Mesendoderm (in vitro differentiated cells): Measurements from ENCODE around the gene KLF15.
A peak's percentile ranks its signal among the peaks of the same experiment; 100 is the strongest.
"Not testable (repeated sequence)": the region's sequence is repeated elsewhere in the genome, so short reads cannot be mapped to it uniquely, and the experiment has no call there.

ENCODE experiments used
- DNase-seq: peaks from one replicate; pipeline ENCODE4 v3.0.0; 2013
- H2AK5ac ChIP-seq: 2 replicates; pipeline ENCODE4 v1.6.1; 2013; ENCODE audit warnings: low read length, inconsistent platforms
- H2BK120ac ChIP-seq: 2 replicates; pipeline ENCODE4 v1.6.1; 2013; ENCODE audit warnings: low read depth, mild to moderate bottlenecking, low read length, moderate library complexity, mixed read lengths
- H2BK15ac ChIP-seq: replicated peaks from 2 replicates; pipeline ENCODE4 v1.6.1; 2013; ENCODE audit warnings: low read depth, mild to moderate bottlenecking, moderate library complexity
- H2BK5ac ChIP-seq: 2 replicates; pipeline ENCODE4 v1.6.1; 2013; ENCODE audit warnings: low read length, inconsistent platforms
- H3K18ac ChIP-seq: 2 replicates; pipeline ENCODE4 v1.6.1; 2013; ENCODE audit warnings: mild to moderate bottlenecking, low read length, mixed read lengths
- H3K23ac ChIP-seq: one replicate; pipeline ENCODE4 v1.6.1; 2013; ENCODE audit warnings: low read length
- H3K27ac ChIP-seq: 2 replicates; pipeline ENCODE4 v1.5.1; 2013; ENCODE audit warnings: low read depth, mild to moderate bottlenecking, inconsistent platforms, low read length, moderate library complexity
- H3K27me3 ChIP-seq: 2 replicates; pipeline ENCODE4 v1.6.1; 2013; ENCODE audit warnings: low read length, control low read depth, mild to moderate bottlenecking, inconsistent platforms; ENCODE audit not compliant: insufficient read depth, poor library complexity
- H3K36me3 ChIP-seq: 2 replicates; pipeline ENCODE4 v1.6.1; 2013; ENCODE audit warnings: low read length, inconsistent platforms; ENCODE audit not compliant: control insufficient read depth, insufficient read depth
- H3K4ac ChIP-seq: one replicate; pipeline ENCODE4 v1.6.1; 2013; ENCODE audit warnings: low read depth, mild to moderate bottlenecking, low read length, moderate library complexity
- H3K4me1 ChIP-seq: 2 replicates; pipeline ENCODE4 v1.6.1; 2013; ENCODE audit warnings: low read depth, low read length, inconsistent platforms; ENCODE audit not compliant: control insufficient read depth
- H3K4me2 ChIP-seq: 2 replicates; pipeline ENCODE4 v1.6.1; 2013; ENCODE audit warnings: low read length
- H3K4me3 ChIP-seq: 2 replicates; pipeline ENCODE4 v1.5.1; 2013; ENCODE audit warnings: mild to moderate bottlenecking, low read length
- H3K56ac ChIP-seq: one replicate; pipeline ENCODE4 v1.6.1; 2013; ENCODE audit warnings: low read length
- H3K79me1 ChIP-seq: 2 replicates; pipeline ENCODE4 v1.6.1; 2013; ENCODE audit warnings: low read length, inconsistent platforms
- H3K79me2 ChIP-seq: 2 replicates; pipeline ENCODE4 v1.6.1; 2013; ENCODE audit warnings: mild to moderate bottlenecking, low read length; ENCODE audit not compliant: control insufficient read depth, insufficient read depth
- H3K9ac ChIP-seq: 2 replicates; pipeline ENCODE4 v1.6.1; 2013; ENCODE audit warnings: low read length, inconsistent platforms
- H4K5ac ChIP-seq: one replicate; pipeline ENCODE4 v1.6.1; 2013; ENCODE audit warnings: low read length
- H4K8ac ChIP-seq: one replicate; pipeline ENCODE4 v1.6.1; 2013; ENCODE audit warnings: low read depth, mild to moderate bottlenecking, control low read depth, low read length, moderate library complexity
- WGBS: extraction: QIAGEN DNeasy Blood & Tissue Kit; methylation state at CpG from one replicate; pipeline ENCODE4 v1.1.7; 2013; ENCODE audit warnings: low lambda C conversion rate, missing lambda C conversion rate; ENCODE audit not compliant: insufficient coverage; ENCODE audit errors: extremely low coverage; 5-methylcytosine and 5-hydroxymethylcytosine counted together

Gene KLF15

GRCh38 chr3:126338790-126339288 is 18.4 kb downstream of the KLF15 start:
- DNase-seq, result no peak
- Histone ChIP-seq H2BK15ac (no peak overlapping the region), H3K27me3 (no peaks in the 10 kb centered on the region), H3K79me1 (no peaks in the 10 kb centered on the region), H3K4me1 (no peaks in the 10 kb centered on the region), H3K27ac (no peak overlapping the region), H2BK5ac (no peak overlapping the region), H4K5ac (no peak overlapping the region), H3K4me3 (no peak overlapping the region), H3K56ac (no peak overlapping the region), H3K36me3 (no peaks in the 10 kb centered on the region), H3K23ac (no peak overlapping the region), H4K8ac (no peak overlapping the region), H3K18ac (no peak overlapping the region), H3K4me2 (no peak overlapping the region), H3K4ac (no peak overlapping the region), H2BK120ac (no peak overlapping the region), H2AK5ac (no peak overlapping the region), H3K79me2 (no peaks in the 10 kb centered on the region), H3K9ac (no peak overlapping the region)
- WGBS, result no CpG with 5 or more reads among the region's 15 CpGs

GRCh38 chr3:126337980-126338651 is 19.1 kb downstream of the KLF15 start:
- Histone ChIP-seq H4K5ac (no peak overlapping the region), H3K27me3 (no peaks in the 10 kb centered on the region), H3K4me2 (no peak overlapping the region), H4K8ac (no peak overlapping the region), H3K27ac (no peak overlapping the region), H3K79me1 (no peaks in the 10 kb centered on the region), H3K4me1 (no peaks in the 10 kb centered on the region), H3K9ac (no peak overlapping the region), H2BK15ac (no peak overlapping the region), H3K23ac (no peak overlapping the region), H2BK120ac (no peak overlapping the region), H3K79me2 (no peaks in the 10 kb centered on the region), H3K56ac (no peak overlapping the region), H3K4ac (no peak overlapping the region), H3K36me3 (no peaks in the 10 kb centered on the region), H3K4me3 (no peak overlapping the region), H2BK5ac (no peak overlapping the region), H2AK5ac (no peak overlapping the region), H3K18ac (no peak overlapping the region)
- 100% methylated on average over 1 of the region's 11 CpGs for WGBS
- no peak for DNase-seq

DNA sequence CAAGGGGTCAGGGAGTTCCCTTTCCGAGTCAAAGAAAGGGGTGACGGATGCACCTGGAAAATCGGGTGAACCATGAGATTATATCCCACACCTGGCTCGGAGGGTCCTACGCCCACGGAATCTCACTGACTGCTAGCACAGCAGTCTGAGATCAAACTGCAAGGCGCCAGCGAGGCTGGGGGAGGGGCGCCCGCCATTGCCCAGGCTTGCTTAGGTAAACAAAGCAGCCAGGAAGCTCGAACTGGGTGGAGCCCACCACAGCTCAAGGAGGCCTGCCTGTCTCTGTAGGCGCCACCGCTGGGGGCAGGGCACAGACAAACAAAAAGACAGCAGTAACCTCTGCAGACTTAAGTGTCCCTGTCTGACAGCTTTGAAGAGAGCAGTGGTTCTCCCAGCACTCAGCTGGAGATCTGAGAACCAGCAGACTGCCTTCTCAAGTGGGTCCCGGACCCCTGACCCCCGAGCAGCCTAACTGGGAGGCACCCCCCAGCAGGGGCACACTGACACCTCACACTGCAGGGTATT is 25.3 kb downstream of the KLF15 start:
- not testable (repeated sequence) for H3K56ac ChIP-seq, H3K27me3 ChIP-seq, H2BK5ac ChIP-seq, H3K79me2 ChIP-seq, H3K4ac ChIP-seq, H2BK15ac ChIP-seq, H3K9ac ChIP-seq, H3K18ac ChIP-seq, H3K36me3 ChIP-seq, H3K4me3 ChIP-seq, H3K4me1 ChIP-seq, H4K5ac ChIP-seq, H2AK5ac ChIP-seq, H3K79me1 ChIP-seq, H3K4me2 ChIP-seq, H3K23ac ChIP-seq, H3K27ac ChIP-seq, H4K8ac ChIP-seq, H2BK120ac ChIP-seq
- no CpG with 5 or more reads among the region's 15 CpGs for WGBS
- peak; percentile 34 for DNase-seq

GRCh38 chr3:126329927-126330725 is 27.1 kb downstream of the KLF15 start:
- H3K36me3 ChIP-seq, result no peaks in the 10 kb centered on the region
- H3K56ac ChIP-seq, result no peak overlapping the region
- no peak overlapping the region for H2BK5ac ChIP-seq
- H3K27me3 ChIP-seq, result no peaks in the 10 kb centered on the region
- H3K18ac ChIP-seq, result no peak overlapping the region
- H3K4me3 ChIP-seq, result no peak overlapping the region
- H2BK120ac ChIP-seq, result no peak overlapping the region
- no peak overlapping the region for H3K9ac ChIP-seq
- WGBS, result no CpG with 5 or more reads among the region's 7 CpGs
- no peak overlapping the region for H3K27ac ChIP-seq
- no peak overlapping the region for H4K8ac ChIP-seq
- H3K4me2 ChIP-seq, result no peak overlapping the region
- no peak overlapping the region for H4K5ac ChIP-seq
- no peaks in the 10 kb centered on the region for H3K4me1 ChIP-seq
- no peak for DNase-seq
- H2BK15ac ChIP-seq, result no peak overlapping the region
- no peaks in the 10 kb centered on the region for H3K79me1 ChIP-seq
- no peaks in the 10 kb centered on the region for H3K79me2 ChIP-seq
- no peak overlapping the region for H3K23ac ChIP-seq
- no peak overlapping the region for H2AK5ac ChIP-seq
- no peak overlapping the region for H3K4ac ChIP-seq

DNA sequence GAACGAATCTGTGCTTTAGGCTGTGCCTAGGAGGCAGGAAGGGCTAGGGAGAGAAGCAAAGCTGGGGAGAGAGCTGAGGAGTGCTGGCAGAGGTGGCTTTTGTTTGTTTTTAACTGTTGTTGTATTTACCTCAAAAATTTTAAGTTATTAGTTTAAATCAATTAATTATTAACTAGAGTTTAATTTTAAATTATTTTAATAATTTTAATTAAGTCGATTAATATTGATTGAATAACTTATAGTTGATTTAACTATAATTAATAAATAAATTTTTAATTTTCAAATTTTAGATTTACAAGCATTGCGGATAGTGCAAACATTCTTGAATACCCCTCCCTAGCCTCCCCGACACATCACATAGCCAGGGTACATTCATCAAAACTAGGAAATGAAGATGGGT is 30.6 kb downstream of the KLF15 start:
- Histone ChIP-seq H3K4ac (no peak overlapping the region), H4K5ac (no peak overlapping the region), H3K4me3 (no peak overlapping the region), H2BK5ac (no peak overlapping the region), H3K79me2 (no peaks in the 10 kb centered on the region), H2BK120ac (no peak overlapping the region), H3K36me3 (no peaks in the 10 kb centered on the region), H4K8ac (no peak overlapping the region), H3K4me2 (no peak overlapping the region), H3K9ac (no peak overlapping the region), H3K56ac (no peak overlapping the region), H2AK5ac (no peak overlapping the region), H3K23ac (no peak overlapping the region), H3K27me3 (no peaks in the 10 kb centered on the region), H3K79me1 (no peaks in the 10 kb centered on the region), H3K27ac (no peak overlapping the region), H3K4me1 (no peaks in the 10 kb centered on the region), H3K18ac (no peak overlapping the region), H2BK15ac (no peak overlapping the region)
- DNase-seq, result no peak
- no CpG with 5 or more reads among the region's 4 CpGs for WGBS
